CD4-positive, alpha-beta T cell treated with Interferon gamma for 1 hour (primary cell): ENCODE data around the gene KCNE5.
"Not testable (repeated sequence)": the region's sequence is repeated elsewhere in the genome, so short reads cannot be mapped to it uniquely, and the experiment has no call there.

Source experiments
- DNase-seq: peaks from one replicate; pipeline ENCODE4 v3.0.0-alpha.2; 2020

KCNE5 gene, protein sequence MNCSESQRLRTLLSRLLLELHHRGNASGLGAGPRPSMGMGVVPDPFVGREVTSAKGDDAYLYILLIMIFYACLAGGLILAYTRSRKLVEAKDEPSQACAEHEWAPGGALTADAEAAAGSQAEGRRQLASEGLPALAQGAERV

DNA sequence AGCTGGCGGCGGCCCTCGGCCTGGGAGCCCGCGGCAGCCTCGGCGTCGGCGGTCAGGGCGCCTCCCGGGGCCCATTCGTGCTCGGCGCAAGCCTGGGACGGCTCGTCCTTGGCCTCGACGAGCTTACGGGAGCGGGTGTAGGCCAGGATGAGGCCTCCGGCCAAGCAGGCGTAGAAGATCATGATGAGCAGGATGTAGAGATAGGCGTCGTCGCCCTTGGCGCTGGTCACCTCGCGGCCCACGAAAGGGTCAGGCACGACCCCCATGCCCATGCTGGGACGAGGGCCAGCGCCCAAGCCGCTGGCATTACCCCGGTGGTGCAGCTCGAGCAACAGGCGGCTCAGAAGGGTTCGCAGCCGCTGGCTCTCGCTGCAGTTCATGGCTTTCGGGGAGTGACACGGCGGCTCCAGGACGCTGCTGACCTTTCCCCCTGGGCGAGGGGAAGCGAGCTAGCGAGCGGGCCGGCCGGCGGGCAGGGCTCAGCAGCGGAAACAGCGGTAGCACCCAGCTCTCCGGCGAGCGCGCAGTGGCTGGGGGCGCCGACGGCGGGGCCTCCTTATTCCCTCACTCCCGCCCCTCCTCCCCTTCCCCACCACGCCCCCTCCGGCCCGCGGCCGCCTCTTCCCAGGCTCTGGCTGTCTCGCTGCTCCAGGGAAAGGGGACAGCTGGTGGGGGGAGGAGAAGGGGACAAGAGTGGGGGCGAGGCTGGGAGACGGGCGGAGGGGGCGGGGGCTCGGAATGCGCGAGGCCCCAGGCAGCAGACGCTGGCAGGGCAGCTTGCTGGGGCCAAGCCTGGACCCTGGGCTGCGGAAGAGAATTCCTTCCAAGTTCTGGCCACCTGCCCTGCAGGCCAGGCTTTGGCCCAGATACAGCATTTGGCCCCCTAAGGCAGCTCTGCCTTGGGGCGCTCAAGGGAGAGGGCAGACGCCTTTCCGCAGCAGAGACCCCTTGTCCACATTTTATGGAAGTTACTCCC is at the start of gene KCNE5:
Gene KCNE5, minus strand, starts transcription at position 532 of the 976 bp plus-strand sequence. Its CDS starts 152 bp downstream, at position 380.
- DNase-seq, result no peak

DNA sequence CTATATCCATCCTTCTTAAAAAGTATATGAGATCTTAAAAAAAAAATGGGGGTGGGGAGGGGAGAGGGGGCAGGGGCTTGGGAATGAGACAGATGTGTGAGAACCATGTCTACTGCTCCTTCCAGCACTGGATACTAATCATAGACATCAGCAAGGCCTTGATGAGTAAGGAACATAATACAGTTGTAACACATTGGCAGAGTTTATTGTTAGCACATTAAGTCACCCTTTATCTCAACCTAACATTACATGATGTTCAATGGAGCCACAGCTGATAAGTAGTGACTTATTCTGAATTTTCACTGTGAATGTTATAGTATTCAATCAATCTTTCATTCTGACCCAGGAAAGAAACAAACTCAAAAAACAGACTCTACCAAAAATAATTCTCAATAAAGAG is 47.3 kb upstream of the KCNE5 start:
- no peak for DNase-seq

DNA sequence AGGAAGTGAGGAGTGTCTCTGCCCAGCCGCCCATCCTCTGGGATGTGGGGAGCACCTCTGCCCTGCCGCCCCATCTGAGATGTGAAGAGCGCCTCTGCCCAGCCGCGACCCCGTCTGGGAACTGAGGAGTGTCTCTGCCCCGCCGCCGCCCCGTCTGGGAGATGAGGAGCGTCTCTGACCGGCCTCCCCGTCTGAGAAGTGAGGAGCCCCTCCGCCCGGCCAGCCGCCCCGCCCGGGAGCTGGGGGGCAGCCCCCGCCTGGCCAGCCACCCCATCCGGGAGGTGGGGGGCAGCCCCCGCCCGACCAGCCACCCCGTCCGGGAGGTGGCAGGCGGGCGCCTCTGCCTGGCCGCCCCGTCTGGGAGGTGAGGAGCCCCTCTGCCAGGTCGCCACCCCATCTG is 46.2 kb upstream of the KCNE5 start:
- not testable (repeated sequence) for DNase-seq

DNA sequence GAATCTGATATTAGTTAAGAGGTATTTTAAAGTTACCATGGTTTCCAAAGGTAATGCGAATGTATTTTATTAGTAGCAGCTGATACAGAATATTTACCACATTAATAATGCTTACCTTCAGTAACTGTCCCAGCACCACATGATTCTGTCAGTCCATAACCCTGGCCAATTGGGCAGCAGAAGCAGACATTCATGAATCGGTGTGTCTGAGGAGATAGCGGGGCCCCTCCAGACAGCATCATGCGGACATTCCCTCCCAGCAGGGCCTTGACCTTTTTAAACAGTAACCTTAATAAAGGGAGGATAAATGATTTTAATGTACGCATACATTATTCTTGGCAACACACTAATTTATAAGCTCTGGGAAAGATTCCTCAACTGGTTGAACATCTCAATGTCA is 43.0 kb upstream of the KCNE5 start:
- no peak for DNase-seq

DNA sequence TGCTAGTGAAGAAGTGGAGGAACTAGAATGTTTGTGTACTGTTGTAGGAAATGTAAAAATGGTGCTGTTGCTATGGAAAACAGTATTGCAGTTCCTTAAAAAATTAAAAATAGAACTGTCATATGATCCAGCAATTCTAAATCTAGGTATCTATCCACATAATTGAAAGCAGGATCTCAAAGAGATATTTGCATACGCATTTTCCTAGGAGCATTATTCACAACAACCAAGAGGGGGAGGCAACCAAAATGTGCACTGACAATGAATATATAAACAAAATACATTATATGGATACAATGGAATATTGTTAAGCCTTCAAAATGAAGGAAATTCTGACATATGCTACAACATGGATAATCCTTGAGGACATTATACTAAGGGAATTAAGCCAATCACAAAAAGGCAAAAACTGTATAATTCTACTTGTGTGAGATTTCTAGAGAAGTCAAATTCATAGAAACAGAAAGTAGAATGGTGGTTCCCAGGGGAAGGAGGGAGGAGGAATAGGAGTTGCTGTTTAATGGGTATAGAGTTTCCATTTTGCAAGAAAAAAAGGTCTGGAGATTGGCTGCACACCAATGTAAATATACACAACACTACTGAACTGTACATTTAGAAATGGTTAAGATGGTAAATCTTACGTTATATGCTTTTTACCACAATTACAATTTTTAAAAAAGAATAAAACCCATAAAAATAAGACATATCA is 35.6 kb upstream of the KCNE5 start:
- DNase-seq, result no peak

DNA sequence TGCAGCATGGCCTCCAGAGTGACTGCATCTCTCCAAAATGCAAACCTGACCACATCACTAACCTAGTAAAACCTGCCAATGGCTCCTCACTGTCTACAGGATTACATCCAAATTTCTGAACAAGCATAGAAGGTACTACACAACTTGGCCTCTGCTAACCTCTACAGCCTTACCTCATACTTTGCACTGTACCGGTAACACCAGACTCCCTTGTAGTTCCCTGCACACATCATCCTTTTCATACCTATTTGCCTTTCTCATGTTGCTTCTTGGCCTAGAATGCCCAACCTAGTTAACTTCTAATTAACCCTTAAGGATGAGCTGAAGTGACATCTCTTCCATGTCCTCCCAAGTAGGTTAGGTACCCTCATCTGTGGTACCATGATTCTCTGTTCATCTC is 33.4 kb upstream of the KCNE5 start:
- no peak for DNase-seq

DNA sequence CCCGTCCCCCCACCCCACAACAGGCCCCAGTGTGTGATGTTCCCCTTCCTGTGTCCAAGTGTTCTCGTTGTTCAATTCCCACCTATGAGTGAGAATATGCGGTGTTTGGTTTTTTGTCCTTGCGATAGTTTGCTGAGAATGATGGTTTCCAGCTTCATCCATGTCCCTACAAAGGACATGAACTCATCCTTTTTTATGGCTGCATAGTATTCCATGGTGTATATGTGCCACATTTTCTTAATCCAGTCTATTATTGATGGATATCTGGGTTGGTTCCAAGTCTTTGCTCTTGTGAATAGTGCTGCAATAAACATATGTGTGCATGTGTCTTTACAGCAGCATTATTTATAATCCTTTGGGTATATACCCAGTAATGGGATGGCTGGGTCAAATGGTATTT is 32.4 kb upstream of the KCNE5 start:
- not testable (repeated sequence) for DNase-seq

DNA sequence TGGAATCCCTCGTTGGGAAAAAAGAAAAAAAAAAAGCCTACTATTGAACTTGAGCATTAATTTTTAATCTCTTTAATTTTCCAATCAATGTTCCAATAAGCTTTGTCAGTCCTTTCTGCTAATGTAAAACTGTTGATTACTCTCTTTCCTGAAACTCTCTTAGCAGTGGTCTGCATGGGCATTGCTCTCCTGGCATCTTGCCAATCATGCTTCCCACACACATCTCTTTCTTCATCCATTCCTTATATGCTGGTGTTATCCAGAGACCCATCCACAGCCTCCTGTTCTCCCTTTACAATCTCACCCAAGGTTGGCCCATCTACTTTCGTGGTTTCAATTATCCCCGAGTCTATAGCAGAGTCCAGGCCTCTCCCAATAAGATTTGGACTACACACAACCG is 31.8 kb upstream of the KCNE5 start:
- no peak for DNase-seq

DNA sequence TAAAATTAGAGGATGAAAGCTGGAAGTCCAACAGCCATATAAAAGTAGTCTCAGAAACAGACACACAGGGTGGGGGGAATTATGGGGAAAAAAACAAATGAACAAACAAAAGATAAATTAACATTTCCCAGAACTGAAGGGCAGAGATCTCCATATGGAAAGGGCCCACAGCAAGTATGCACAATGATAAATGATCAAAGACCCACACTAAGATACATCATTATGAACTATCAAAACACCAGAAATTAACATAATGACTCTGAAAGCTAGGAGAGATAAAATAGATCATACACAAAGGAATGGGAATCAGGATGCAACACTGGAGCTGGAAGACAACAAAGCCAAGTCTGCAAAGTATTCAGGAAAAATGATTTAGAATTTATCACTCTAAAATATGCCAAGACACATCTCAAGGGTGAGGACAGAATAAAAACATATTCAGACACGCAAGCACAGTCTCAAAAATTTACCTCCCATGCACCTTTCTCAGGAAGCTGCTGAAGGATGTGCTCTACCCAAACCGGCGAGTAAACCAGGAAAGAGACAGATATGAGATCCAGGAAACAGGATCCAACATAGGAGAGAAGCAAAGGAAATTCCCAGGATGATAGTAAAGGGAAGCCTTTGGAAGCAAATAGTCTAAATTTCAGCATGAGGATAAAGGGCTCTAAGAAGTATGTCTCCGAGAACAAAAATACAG is 30.7 kb upstream of the KCNE5 start:
- no peak for DNase-seq

DNA sequence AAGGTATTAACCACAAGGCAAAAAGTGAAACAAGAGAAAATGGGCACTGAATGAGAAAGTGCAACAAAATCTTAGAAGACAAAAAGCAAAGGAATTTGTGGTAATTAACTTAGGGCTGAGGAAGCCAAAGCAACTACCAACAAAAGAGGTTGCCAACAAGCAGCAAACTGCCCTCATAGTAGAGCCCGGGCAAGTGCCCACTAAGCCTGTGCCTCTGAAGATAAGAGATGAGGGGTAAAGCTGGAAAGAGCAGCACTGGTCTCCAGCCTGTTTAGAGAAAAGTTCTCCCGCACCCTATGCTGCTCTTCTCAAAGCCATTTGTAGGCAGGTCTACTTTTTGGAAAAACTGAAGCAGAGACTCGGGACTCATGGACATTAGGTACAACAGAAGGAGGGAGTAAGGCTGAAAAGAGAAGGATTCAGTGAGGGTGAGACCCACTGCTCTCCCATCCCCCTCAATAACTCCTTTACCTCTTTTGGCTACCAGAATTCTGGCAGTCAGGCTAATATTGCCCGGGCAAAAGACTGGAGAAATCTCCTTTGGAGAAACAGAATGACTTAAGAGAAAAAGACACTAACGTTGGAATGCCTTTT is 29.6 kb upstream of the KCNE5 start:
- DNase-seq, result no peak

DNA sequence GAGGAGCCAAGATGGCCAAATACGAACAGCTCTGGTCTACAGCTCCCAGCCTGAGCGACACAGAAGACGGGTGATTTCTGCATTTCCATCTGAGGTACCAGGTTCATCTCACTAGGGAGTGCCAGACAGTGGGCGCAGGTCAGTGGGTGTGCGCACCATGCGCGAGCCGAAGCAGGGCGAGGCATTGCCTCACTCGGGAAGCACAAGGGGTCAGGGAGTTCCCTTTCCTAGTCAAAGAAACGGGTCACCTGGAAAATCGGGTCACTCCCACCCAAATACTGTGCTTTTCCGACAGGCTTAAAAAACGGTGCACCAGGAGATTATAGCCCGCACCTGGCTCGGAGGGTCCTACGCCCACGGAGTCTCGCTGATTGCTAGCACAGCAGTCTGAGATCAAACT is 19.7 kb upstream of the KCNE5 start:
- not testable (repeated sequence) for DNase-seq

DNA sequence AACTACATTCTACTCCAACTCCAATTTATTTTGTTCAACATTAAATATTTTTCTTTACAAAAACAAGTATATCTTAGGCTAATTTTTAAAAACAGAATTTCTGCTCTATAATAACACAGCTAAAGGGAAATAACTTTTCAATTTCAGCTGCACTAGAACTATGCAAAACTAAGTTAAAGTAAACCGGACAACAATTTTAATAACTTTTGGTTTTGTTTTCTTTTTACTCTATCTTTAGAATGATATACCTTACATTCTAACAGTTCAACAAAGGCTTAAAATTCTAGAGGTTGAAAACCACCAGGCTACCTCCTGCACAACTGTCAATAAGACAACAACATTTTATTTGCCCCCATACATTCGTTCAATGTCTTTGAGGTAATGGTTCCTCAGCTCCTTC is 18.7 kb upstream of the KCNE5 start:
- DNase-seq, result no peak

DNA sequence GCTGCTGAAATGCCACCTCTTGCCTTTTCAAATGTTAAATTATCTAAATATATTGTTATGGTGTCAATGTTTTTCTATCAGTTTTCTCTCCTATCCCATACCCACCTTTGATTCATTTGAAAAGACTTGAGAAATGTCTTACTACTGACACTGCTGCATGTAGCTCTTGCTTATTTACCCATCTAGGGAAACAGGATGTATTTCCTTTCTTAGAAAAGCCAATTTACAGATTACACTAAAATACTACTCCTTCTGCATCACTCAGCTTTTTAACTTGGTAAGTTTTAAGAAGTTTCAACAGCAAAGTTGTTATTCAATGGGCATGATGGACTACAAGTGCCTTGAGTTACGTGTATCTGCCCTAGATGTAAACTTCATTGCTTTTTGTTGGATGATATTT is 13.2 kb upstream of the KCNE5 start:
- DNase-seq, result no peak

DNA sequence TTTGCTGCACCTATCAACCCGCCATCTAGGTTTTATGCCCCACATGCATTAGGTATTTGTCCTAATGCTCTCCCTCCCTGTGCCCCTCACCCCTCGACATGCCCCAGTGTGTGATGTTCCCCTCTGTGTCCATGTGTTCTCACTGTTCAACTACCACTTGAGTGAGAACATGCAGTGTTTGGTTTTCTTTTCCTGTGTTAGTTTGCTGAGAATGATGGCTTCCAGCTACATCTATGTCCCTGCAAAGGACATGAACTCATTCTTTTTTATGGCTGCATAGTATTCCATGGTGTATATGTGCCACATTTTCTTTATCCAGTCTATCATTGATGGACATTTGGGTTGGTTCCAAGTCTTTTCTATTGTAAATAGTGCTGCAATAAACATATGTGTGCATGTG is 12.5 kb upstream of the KCNE5 start:
- DNase-seq, result not testable (repeated sequence)

DNA sequence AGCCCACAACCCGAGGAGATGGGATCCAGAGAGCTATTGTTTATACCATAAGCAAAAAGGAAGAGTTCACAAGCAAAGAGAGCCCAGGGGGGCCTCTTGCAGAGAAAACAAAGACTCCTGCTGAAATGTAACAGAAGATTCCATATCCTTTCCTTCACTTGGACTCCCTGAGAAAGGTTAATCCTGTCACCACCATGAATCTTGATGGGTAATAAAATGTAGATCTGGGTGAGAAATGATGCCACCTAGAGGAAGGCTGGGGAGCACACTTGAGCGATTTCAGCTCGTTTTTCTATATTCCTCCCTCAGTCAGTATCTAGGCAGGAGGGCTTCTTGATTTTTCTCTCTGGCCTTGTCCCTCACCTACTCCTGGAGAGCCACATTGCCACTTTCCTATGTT is 10.2 kb upstream of the KCNE5 start:
- no peak for DNase-seq

DNA sequence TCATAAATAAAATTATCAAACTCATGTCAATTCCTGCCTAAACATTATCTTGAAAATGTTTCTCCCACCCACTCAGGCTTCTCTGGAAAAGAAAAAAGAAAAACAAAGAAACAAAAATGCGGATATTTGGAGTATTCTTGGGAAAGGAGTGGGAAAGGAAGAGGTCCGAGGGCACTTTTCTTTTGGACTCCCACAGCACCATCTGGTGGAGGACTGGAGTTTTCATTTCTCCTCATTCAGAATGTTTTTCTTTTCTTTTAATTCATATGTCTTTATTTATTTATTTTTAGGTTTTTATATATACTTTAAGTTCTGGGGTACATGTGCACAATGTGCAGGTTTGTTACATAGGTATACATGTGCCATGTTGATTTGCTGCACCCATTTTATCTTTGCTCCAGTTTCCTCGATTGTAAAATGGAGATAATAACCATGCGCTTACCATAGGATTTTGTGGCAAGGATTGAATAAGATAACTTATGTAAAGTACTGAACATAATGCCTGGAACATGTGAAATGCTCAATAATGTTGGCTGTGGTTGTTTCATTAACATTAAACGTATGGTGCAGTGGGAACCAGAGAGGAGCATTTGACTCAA is 8.0 kb upstream of the KCNE5 start:
- no peak for DNase-seq

DNA sequence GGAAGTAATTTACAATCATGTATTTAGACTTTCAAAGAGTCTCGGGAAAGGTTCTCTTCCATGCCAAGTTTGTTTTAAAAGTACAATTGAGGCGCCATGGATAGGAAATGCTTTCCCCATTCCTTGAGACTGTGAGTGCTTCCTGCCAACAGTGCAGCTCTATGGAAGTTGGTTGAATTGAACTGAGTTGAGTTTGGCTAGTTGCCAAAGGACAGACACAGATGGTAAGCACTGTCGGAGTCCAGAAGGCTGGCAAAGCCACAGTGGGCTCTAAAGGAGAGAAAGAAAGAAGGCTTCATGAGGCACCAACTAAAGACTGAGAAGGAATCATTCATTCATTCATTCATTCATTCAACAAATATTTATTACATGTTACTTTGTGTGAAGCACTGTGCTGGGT is 4.3 kb upstream of the KCNE5 start:
- DNase-seq, result no peak

DNA sequence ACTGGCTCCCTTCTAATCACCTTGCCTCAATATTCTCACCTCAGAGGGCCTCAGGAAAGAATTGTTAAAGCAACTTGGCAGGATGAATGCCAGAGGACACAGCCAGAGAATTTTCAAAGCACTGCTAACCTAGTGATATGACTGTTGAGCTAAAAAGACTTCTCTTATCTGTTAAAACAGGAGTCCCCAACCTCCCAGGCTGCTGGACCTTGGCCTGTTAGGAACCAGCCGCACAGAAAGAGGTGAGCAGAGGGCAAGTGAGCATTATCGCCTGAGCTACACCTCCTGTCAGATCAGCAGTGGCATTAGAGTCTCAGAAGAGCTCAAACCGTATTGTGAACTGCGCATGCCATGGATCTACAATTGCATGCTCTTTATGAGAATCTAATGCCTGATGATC is 1.7 kb upstream of the KCNE5 start:
- no peak for DNase-seq

DNA sequence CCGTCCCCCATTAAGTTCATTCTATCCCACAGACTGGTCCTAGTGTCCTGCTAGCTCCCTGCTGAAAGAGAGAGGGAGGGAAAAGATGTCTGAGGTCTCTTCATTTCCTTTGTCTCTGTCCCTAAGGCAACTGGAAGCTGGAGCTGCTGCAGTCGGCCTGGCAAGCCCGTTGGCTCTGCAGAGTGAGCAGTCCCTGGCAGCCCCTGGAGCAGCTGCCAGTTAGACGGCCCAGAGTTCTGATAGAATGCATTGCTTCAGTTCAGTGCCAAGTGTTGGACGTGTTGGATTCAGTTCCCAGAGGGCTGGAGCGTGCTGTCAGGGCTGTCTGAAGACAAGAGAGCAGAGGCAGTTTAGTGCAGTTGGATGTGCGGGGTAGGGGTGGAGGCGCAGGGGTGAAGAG is 975 bp downstream of the KCNE5 start:
- no peak for DNase-seq

DNA sequence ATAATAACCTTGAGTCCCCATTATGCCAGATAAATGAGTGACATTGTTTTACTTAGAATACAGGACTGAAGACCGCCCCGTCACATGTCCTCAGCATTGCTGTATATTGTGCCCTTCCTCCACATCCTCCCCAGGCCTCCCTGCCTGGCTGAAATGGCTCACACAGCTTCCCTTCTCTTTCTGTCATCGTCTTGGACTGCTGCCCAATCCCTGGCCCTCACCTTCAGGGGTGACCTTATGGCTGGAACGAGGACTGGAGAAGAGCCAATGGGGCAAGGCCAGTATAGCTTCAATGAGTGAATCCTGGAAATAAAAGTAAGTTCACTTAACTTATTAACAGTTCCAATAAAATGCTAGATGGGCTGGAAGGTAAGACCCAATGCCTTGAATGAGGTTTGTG is 2.7 kb downstream of the KCNE5 start:
- DNase-seq, result no peak

DNA sequence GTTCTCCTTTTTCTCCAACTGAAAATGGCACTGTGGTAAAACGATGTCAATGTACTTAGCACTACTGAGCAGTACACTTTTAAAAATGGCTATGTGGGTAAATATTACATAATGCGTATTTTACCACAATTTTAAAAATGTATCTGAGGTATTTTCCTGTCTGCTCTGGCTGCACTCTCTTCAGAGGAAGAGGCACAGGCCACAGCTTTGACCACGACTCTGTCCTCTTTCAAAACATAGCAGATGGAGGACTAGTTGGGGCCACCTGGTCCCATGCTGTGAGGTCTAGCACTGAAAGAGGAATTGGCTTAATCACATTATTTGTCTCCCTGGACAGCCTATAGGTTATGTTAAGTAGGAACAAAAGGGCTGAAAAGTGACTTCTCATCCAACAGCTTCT is 5.2 kb downstream of the KCNE5 start:
- DNase-seq, result no peak

DNA sequence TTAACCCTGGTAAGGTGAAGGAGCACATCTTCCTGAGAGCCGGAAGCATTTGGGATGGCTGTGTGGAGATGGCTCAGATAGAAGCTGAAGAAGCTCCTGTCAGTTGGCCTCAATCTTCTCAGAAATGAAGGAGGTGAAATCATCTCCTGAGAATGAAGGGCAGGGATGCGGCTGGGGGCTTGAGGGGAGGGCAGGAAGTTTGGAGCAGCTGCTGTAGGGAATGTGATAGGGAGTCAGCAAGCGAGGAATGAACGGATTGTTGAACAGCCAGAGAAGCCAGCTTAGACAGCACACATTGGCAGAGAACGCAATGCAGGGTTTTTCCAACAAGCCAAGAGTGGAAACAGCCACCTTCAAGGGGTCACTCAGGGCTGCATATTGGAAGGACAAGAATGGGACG is 10.0 kb downstream of the KCNE5 start:
- no peak for DNase-seq
